ENCODE measurements around the gene IL12RB1. TPM values are rescaled to one million over a fixed set of nuclear protein-coding genes. Genes with fewer than 3 reads are reported as not detected.

Gene IL12RB1
- total and polyA plus RNA-seq, 2 donors (not counting 1 experiment from before 2014, with no cell fraction given) = 0.50 to 0.75 TPM

DNA sequence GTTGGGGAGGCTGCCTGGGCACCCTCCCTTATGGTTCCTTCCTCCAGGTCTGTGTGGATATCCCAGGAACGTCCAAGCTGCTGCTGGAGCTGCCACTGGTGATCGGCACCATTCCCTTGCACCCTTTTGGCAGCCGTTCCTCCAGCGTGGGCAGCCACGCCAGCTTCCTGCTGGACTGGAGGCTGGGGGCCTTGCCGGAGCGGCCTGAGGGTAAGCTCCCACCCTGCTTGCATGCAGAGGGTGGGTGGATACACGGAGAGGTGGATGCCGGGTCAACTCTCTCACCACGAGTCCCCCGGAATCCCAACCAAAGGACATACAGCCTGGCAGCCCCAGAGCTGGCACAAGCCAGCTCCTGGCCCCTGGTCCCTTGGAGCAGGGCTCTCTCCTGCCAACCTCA lies 76.6 kb downstream of the IL12RB1 start:
- no peak overlapping the region for H3K4me3 ChIP-seq (replicated peaks in 1 of 4; ENCODE audit: control extremely low read depth in 1 of 4, insufficient read depth in 1 of 4, low read depth in 3 of 4, low read length in 4 of 4)
- no peaks in the 10 kb centered on the region for H3K9me3 ChIP-seq (ENCODE audit: control insufficient read depth, insufficient read depth, low read depth, low read length)
- no peak overlapping the region for H3K27ac ChIP-seq (ENCODE audit: insufficient read depth, low read length)
- no peak for TF ChIP-seq CTCF (conservative IDR thresholded peaks at IDR 0.05 in 1 of 2, IDR thresholded peaks at IDR 0.05 in 1 of 2; ENCODE audit: low read depth in 1 of 2, low read length in 2 of 2)
- H3K36me3 ChIP-seq (ENCODE audit: control insufficient read depth, insufficient read depth, low read length) = peaks cover 9% of the 10 kb centered on the region
- H3K4me2 ChIP-seq (ENCODE audit: extremely low read depth, insufficient read depth, low read length) = no peak overlapping the region
- H3K27me3 ChIP-seq (ENCODE audit: control insufficient read depth, insufficient read depth, low read length) = no peaks in the 10 kb centered on the region
- no peaks in the 10 kb centered on the region for H3K79me2 ChIP-seq (ENCODE audit: control insufficient read depth, insufficient read depth, low read length)
- H3K9ac ChIP-seq (ENCODE audit: insufficient read depth, low read length) = no peak overlapping the region
- peaks cover 5% of the 10 kb centered on the region for H3K4me1 ChIP-seq (ENCODE audit: control insufficient read depth, extremely low read depth, insufficient read depth, low read length)
- H2AFZ ChIP-seq (ENCODE audit: low read length) = no peak overlapping the region
- no peak for DNase-seq (ENCODE audit: low read depth in 2 of 2)
- no peaks in the 10 kb centered on the region for H4K20me1 ChIP-seq (ENCODE audit: control insufficient read depth, extremely low read depth, insufficient read depth, low read length)

DNA sequence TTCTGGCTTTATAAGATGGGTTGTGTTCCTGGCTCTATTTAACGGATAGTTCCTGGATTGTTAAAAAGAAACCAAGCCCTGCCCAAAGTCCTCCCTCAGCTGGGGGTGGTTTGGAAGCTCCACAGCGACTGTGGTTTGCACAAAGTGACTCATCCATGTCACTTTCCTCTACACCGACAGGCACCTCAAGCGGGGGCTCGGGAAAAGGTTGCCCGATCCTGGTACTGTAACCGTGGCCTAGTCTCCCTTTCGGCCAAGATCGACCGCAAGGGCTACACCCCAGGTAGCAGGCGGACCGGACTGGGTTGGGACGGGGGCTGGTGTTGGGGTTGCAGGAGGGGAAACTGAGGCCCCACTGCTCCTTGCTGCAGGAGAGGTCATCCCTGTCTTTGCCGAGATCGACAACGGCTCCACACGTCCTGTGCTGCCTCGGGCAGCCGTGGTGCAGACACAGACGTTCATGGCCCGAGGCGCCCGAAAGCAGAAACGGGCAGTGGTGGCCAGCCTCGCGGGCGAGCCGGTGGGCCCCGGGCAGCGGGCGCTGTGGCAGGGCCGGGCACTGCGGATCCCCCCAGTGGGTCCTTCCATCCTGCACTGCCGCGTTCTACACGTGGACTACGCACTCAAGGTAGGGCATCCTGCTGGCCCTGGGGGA lies 77.2 kb downstream of the IL12RB1 start:
- no peak overlapping the region for H3K4me2 ChIP-seq (ENCODE audit: extremely low read depth, insufficient read depth, low read length)
- peaks cover 9% of the 10 kb centered on the region for H3K36me3 ChIP-seq (ENCODE audit: control insufficient read depth, insufficient read depth, low read length)
- TF ChIP-seq CTCF (conservative IDR thresholded peaks at IDR 0.05 in 1 of 2, IDR thresholded peaks at IDR 0.05 in 1 of 2; ENCODE audit: low read depth in 1 of 2, low read length in 2 of 2) = no peak
- TF ChIP-seq EZH2 (IDR thresholded peaks at IDR 0.05; ENCODE audit: low read length, missing control alignments) = no peak
- no peaks in the 10 kb centered on the region for H3K9me3 ChIP-seq (ENCODE audit: control insufficient read depth, insufficient read depth, low read depth, low read length)
- no peak overlapping the region for H3K27ac ChIP-seq (ENCODE audit: insufficient read depth, low read length)
- peaks cover 5% of the 10 kb centered on the region for H3K4me1 ChIP-seq (ENCODE audit: control insufficient read depth, extremely low read depth, insufficient read depth, low read length)
- no peaks in the 10 kb centered on the region for H3K79me2 ChIP-seq (ENCODE audit: control insufficient read depth, insufficient read depth, low read length)
- H3K4me3 ChIP-seq (replicated peaks in 1 of 4; ENCODE audit: control extremely low read depth in 1 of 4, insufficient read depth in 1 of 4, low read depth in 3 of 4, low read length in 4 of 4) = no peak overlapping the region
- peak in 1 of 2 donors; percentile 39 for DNase-seq (ENCODE audit: low read depth in 2 of 2)
- no peak overlapping the region for H2AFZ ChIP-seq (ENCODE audit: low read length)
- no peak overlapping the region for H3K9ac ChIP-seq (ENCODE audit: insufficient read depth, low read length)
- H4K20me1 ChIP-seq (ENCODE audit: control insufficient read depth, extremely low read depth, insufficient read depth, low read length) = no peaks in the 10 kb centered on the region
- H3K27me3 ChIP-seq (ENCODE audit: control insufficient read depth, insufficient read depth, low read length) = no peaks in the 10 kb centered on the region

Other genes starting within 250 kb of the IL12RB1 start
- gene JAK3, start 239.0 kb downstream of the IL12RB1 start, total RNA-seq = 1.2 and 1.3 TPM in 2 replicates
- 0.26 and 1.1 TPM in 2 replicates for gene JAK3, start 239.0 kb downstream of the IL12RB1 start, polyA plus RNA-seq
- 1,148 and 1,427 TPM in 2 replicates for gene RPL18A, start 227.0 kb downstream of the IL12RB1 start, total RNA-seq
- 891 and 971 TPM in 2 replicates for gene RPL18A, start 227.0 kb downstream of the IL12RB1 start, polyA plus RNA-seq
- gene SLC5A5, start 215.0 kb downstream of the IL12RB1 start, total RNA-seq = not detected in 2 replicates
- not detected in 2 replicates for gene SLC5A5, start 215.0 kb downstream of the IL12RB1 start, polyA plus RNA-seq
- gene CCDC124, start 153.9 kb downstream of the IL12RB1 start, total RNA-seq = 31.1 and 37.2 TPM in 2 replicates
- gene CCDC124, start 153.9 kb downstream of the IL12RB1 start, polyA plus RNA-seq = 44.3 and 54.0 TPM in 2 replicates
- under 0.01 TPM in 2 replicates for gene KCNN1, start 119.8 kb downstream of the IL12RB1 start, total RNA-seq
- gene KCNN1, start 119.8 kb downstream of the IL12RB1 start, polyA plus RNA-seq = not detected in 2 replicates
- 3.9 and 9.1 TPM in 2 replicates for gene ARRDC2, start 78.8 kb downstream of the IL12RB1 start, total RNA-seq
- gene ARRDC2, start 78.8 kb downstream of the IL12RB1 start, polyA plus RNA-seq = 2.1 and 3.0 TPM in 2 replicates
- gene MAST3, start 10.8 kb upstream of the IL12RB1 start, total RNA-seq = 2.3 and 4.1 TPM in 2 replicates
- 2.0 and 2.3 TPM in 2 replicates for gene MAST3, start 10.8 kb upstream of the IL12RB1 start, polyA plus RNA-seq
- 10.1 and 11.3 TPM in 2 replicates for gene PIK3R2, start 66.2 kb upstream of the IL12RB1 start, total RNA-seq
- gene PIK3R2, start 66.2 kb upstream of the IL12RB1 start, polyA plus RNA-seq = 18.4 and 29.5 TPM in 2 replicates
- 3.1 and 8.8 TPM in 2 replicates for gene IFI30, start 86.9 kb upstream of the IL12RB1 start, total RNA-seq
- gene IFI30, start 86.9 kb upstream of the IL12RB1 start, polyA plus RNA-seq = 15.8 and 50.9 TPM in 2 replicates
- gene MPV17L2, start 106.3 kb upstream of the IL12RB1 start, total RNA-seq = 4.1 and 4.6 TPM in 2 replicates
- gene MPV17L2, start 106.3 kb upstream of the IL12RB1 start, polyA plus RNA-seq = 9.4 and 16.7 TPM in 2 replicates
- 0.77 and 2.0 TPM in 2 replicates for gene RAB3A, start 117.1 kb upstream of the IL12RB1 start, total RNA-seq
- 3.6 and 10.1 TPM in 2 replicates for gene RAB3A, start 117.1 kb upstream of the IL12RB1 start, polyA plus RNA-seq
- gene PDE4C, start 139.5 kb upstream of the IL12RB1 start, total RNA-seq = 1.3 and 2.0 TPM in 2 replicates
- gene PDE4C, start 139.5 kb upstream of the IL12RB1 start, polyA plus RNA-seq = 0.09 and 0.35 TPM in 2 replicates
- 0.51 and 0.83 TPM in 2 replicates for gene IQCN, start 187.5 kb upstream of the IL12RB1 start, total RNA-seq
- gene IQCN, start 187.5 kb upstream of the IL12RB1 start, polyA plus RNA-seq = 0.27 and 0.79 TPM in 2 replicates
- 149 and 166 TPM in 2 replicates for gene JUND, start 194.7 kb upstream of the IL12RB1 start, total RNA-seq
- 47.6 and 65.8 TPM in 2 replicates for gene JUND, start 194.7 kb upstream of the IL12RB1 start, polyA plus RNA-seq
- 70.9 and 124 TPM in 2 replicates for gene LSM4, start 236.1 kb upstream of the IL12RB1 start, total RNA-seq
- gene LSM4, start 236.1 kb upstream of the IL12RB1 start, polyA plus RNA-seq = 50.9 and 97.2 TPM in 2 replicates

All from fibroblast of lung (primary cell).